Common myeloid progenitor, CD34-positive (primary cell): ENCODE results near the gene PROSER2.

Experiments
- CTCF ChIA-PET: fragments of 350-600 bp; sonication (Branson Sonifier 250); formaldehyde crosslinking; loops from one replicate; lab custom pipeline; 2021; ENCODE audit warnings: antibody characterized with exemption; lab: Charles Lee
- POLR2A ChIA-PET: fragments of 350-600 bp; sonication (Branson Sonifier 250); formaldehyde crosslinking; loops from one replicate; lab custom pipeline; 2021; ENCODE audit warnings: antibody characterized with exemption; lab: Charles Lee
- DNase-seq, 3 donors: peaks; one replicate each; pipeline versions ENCODE4 v3.0.0 to v3.0.0-alpha.2; 2013
- H3K27ac ChIP-seq, 2 experiments: 1 replicate in 1 of 2; 2 replicates in 1 of 2; pipeline ENCODE4 v1.7.0; 2013; ENCODE audit warnings: inconsistent platforms in 2 of 2, low read length in 2 of 2, mild to moderate bottlenecking in 2 of 2, low read depth in 1 of 2, moderate library complexity in 1 of 2; ENCODE audit not compliant: severe bottlenecking in 2 of 2, insufficient read depth in 1 of 2, poor library complexity in 1 of 2
- H3K27me3 ChIP-seq, 5 experiments: replicated peaks in 2 of 5; 1 replicate in 3 of 5; 2 replicates in 2 of 5; pipeline versions ENCODE4 v1.6.1 to v1.7.0; 2013; ENCODE audit warnings: low read length in 4 of 5, mild to moderate bottlenecking in 2 of 5, moderate library complexity in 2 of 5, inconsistent platforms in 1 of 5; ENCODE audit not compliant: insufficient read depth in 5 of 5, control insufficient read depth in 4 of 5
- H3K36me3 ChIP-seq, 4 experiments: 1 replicate in 2 of 4; 2 replicates in 2 of 4; pipeline versions ENCODE4 v1.6.1 to v1.7.0; 2013; ENCODE audit warnings: low read length in 3 of 4, control low read depth in 1 of 4, mild to moderate bottlenecking in 1 of 4; ENCODE audit not compliant: control insufficient read depth in 4 of 4, insufficient read depth in 4 of 4
- H3K4me1 ChIP-seq, 4 experiments: 1 replicate in 3 of 4; 2 replicates in 1 of 4; pipeline versions ENCODE4 v1.6.1 to v1.7.1; 2013; ENCODE audit warnings: low read length in 3 of 4, mild to moderate bottlenecking in 3 of 4, control low read depth in 1 of 4, inconsistent platforms in 1 of 4, moderate library complexity in 1 of 4; ENCODE audit not compliant: control insufficient read depth in 4 of 4, insufficient read depth in 4 of 4; ENCODE audit errors: control extremely low read depth in 1 of 4
- H3K4me3 ChIP-seq, 7 experiments: 1 replicate in 4 of 7; 2 replicates in 3 of 7; pipeline versions ENCODE4 v1.5.1 to v1.7.0; 2013; ENCODE audit warnings: mild to moderate bottlenecking in 7 of 7, low read length in 6 of 7, moderate library complexity in 6 of 7, inconsistent platforms in 2 of 7, low read depth in 2 of 7, control low read depth in 1 of 7; ENCODE audit not compliant: insufficient read depth in 4 of 7, control insufficient read depth in 1 of 7; ENCODE audit errors: extremely low read depth in 1 of 7
- H3K9me3 ChIP-seq, 5 experiments: 1 replicate in 4 of 5; 2 replicates in 1 of 5; pipeline versions ENCODE4 v1.6.1 to v1.7.1; 2013; ENCODE audit warnings: low read length in 4 of 5, mild to moderate bottlenecking in 2 of 5, inconsistent platforms in 1 of 5, low read depth in 1 of 5, moderate library complexity in 1 of 5; ENCODE audit not compliant: control insufficient read depth in 4 of 5, insufficient read depth in 2 of 5; ENCODE audit errors: control extremely low read depth in 1 of 5
- WGBS: methylation state at CpG from one replicate; pipeline ENCODE4 v1.1.5; 2013; ENCODE audit not compliant: insufficient coverage; 5-methylcytosine and 5-hydroxymethylcytosine counted together

The PROSER2 gene

GRCh38 chr10:11861811-11862428, 38.8 kb downstream of the PROSER2 start:
- peaks cover 0 to 30% (median 14%) of the 10 kb centered on the region in 4 experiments for H3K36me3 ChIP-seq
- DNase-seq: no peak
- H3K4me3 ChIP-seq: no peak overlapping the region
- CTCF ChIA-PET: interaction anchor here (0.9 to 2.1 kb wide), 6 partner anchors 10 to 79 kb away, joined by 3 to 7 read pairs (median 4); no protein-coding TSS in a partner anchor
- no peaks in the 10 kb centered on the region for H3K9me3 ChIP-seq
- no peak overlapping the region for H3K27ac ChIP-seq
- POLR2A ChIA-PET: no interaction called here
- H3K27me3 ChIP-seq: no peaks in the 10 kb centered on the region
- 97% methylated on average over 9 of the region's 11 CpGs for WGBS
- peaks cover 7 to 16% (median 10%) of the 10 kb centered on the region in 4 experiments for H3K4me1 ChIP-seq

- no peaks in the 10 kb centered on the region for H3K27me3 ChIP-seq
- no peaks in the 10 kb centered on the region for H3K9me3 ChIP-seq
- 33% methylated on average over 10 of the region's 13 CpGs for WGBS
- CTCF ChIA-PET: interaction anchor here (0.9 to 2.1 kb wide), 5 partner anchors 8 to 81 kb away, joined by 3 to 5 read pairs (median 3); no protein-coding TSS in a partner anchor
- H3K27ac ChIP-seq: peak overlapping the region in 1 of 2 experiments; percentile 53
- peaks cover 7 to 16% (median 10%) of the 10 kb centered on the region in 4 experiments for H3K4me1 ChIP-seq
- DNase-seq: peak; percentile 26 to 76 (median 70)
- POLR2A ChIA-PET: no interaction called here
- H3K4me3 ChIP-seq: peak overlapping the region in 6 of 7 experiments; percentile 50 to 80 (median 70)
- H3K36me3 ChIP-seq: peaks cover 5 to 34% (median 14%) of the 10 kb centered on the region in 4 experiments
These were observed 40.4 kb downstream of the PROSER2 start for GRCh38 chr10:11863353-11864109.

- DNase-seq: no peak
- Histone ChIP-seq H3K36me3 (peaks cover 5 to 44% (median 16%) of the 10 kb centered on the region in 4 experiments), H3K27me3 (no peaks in the 10 kb centered on the region), H3K27ac (no peak overlapping the region), H3K9me3 (no peaks in the 10 kb centered on the region), H3K4me3 (no peak overlapping the region), H3K4me1 (peaks cover 7 to 16% (median 11%) of the 10 kb centered on the region in 4 experiments)
- ChIA-PET POLR2A (no interaction called here), CTCF (interaction anchor here (1.1 to 1.3 kb wide), 2 partner anchors 10 to 14 kb away, joined by 3 to 4 read pairs; no protein-coding TSS in a partner anchor)
- 83% methylated on average over 6 of the region's 6 CpGs for WGBS
These were observed 41.6 kb downstream of the PROSER2 start for GRCh38 chr10:11864727-11865126.

- no peaks in the 10 kb centered on the region for H3K27me3 ChIP-seq
- WGBS: 99% methylated on average over 11 of the region's 11 CpGs
- no peak overlapping the region for H3K27ac ChIP-seq
- peaks cover 7 to 20% (median 15%) of the 10 kb centered on the region in 4 experiments for H3K4me1 ChIP-seq
- H3K36me3 ChIP-seq: peaks cover 5 to 45% (median 14%) of the 10 kb centered on the region in 4 experiments
- DNase-seq: no peak
- CTCF ChIA-PET: interaction anchor here (1.1 to 1.3 kb wide), 2 partner anchors 9 to 15 kb away, joined by 3 to 4 read pairs; no protein-coding TSS in a partner anchor
- POLR2A ChIA-PET: no interaction called here
- no peak overlapping the region for H3K4me3 ChIP-seq
- no peaks in the 10 kb centered on the region for H3K9me3 ChIP-seq
These were observed 42.4 kb downstream of the PROSER2 start for GRCh38 chr10:11865561-11865960.

- H3K36me3 ChIP-seq: peaks cover 5 to 40% (median 12%) of the 10 kb centered on the region in 4 experiments
- H3K4me1 ChIP-seq: peaks cover 14 to 28% (median 22%) of the 10 kb centered on the region in 4 experiments
- WGBS: 97% methylated on average over 12 of the region's 18 CpGs
- CTCF ChIA-PET: no interaction called here
- H3K4me3 ChIP-seq: no peak overlapping the region
- no peak for DNase-seq
- H3K27ac ChIP-seq: no peak overlapping the region
- no peaks in the 10 kb centered on the region for H3K27me3 ChIP-seq
- POLR2A ChIA-PET: no interaction called here
- no peaks in the 10 kb centered on the region for H3K9me3 ChIP-seq
These were observed 43.2 kb downstream of the PROSER2 start for GRCh38 chr10:11866199-11866925.

- 99% methylated on average over 11 of the region's 12 CpGs for WGBS
- peaks cover 5 to 29% (median 9%) of the 10 kb centered on the region in 4 experiments for H3K36me3 ChIP-seq
- DNase-seq: no peak
- H3K4me1 ChIP-seq: peaks cover 16 to 22% (median 21%) of the 10 kb centered on the region in 4 experiments
- ChIA-PET POLR2A (no interaction called here), CTCF (interaction anchor here (0.7 kb wide), 1 partner anchor 44 kb away, joined by 3 read pairs; no protein-coding TSS in a partner anchor)
- no peak overlapping the region for H3K4me3 ChIP-seq
- no peaks in the 10 kb centered on the region for H3K27me3 ChIP-seq
- H3K9me3 ChIP-seq: no peaks in the 10 kb centered on the region
- H3K27ac ChIP-seq: no peak overlapping the region
These were observed 46.1 kb downstream of the PROSER2 start for GRCh38 chr10:11869219-11869618.
